H7 (cell line): Measurements from ENCODE around the gene PYDC1. TPM values are rescaled to one million over a fixed set of nuclear protein-coding genes. Genes with fewer than 3 reads are reported as not detected.
"Not testable (repeated sequence)": the region's sequence is repeated elsewhere in the genome, so short reads cannot be mapped to it uniquely, and the experiment has no call there.

Experiments
- DNase-seq: peaks from one replicate; pipeline ENCODE4 v3.0.0; 2012
- H3K27me3 ChIP-seq: 2 replicates; pipeline ENCODE4 v1.6.0; 2011; ENCODE audit warnings: mild to moderate bottlenecking, low read length; ENCODE audit not compliant: control insufficient read depth, insufficient read depth
- H3K36me3 ChIP-seq: replicated peaks from 2 replicates; pipeline ENCODE4 v1.5.1; 2011; ENCODE audit warnings: low read length; ENCODE audit not compliant: control insufficient read depth, insufficient read depth
- H3K4me3 ChIP-seq: 2 replicates; pipeline ENCODE4 v1.5.1; 2011; ENCODE audit warnings: low read depth, mild to moderate bottlenecking, control low read depth, low read length, moderate library complexity; ENCODE audit not compliant: insufficient read depth
- total RNA-seq: library from RNA; depleted of rRNA; stranded (reverse); fragments of >200 nt; shearing (Covaris generic); gene quantifications from 2 replicates; pipeline ENCODE4 v1.2.3, GENCODE V29; 2014; rRNA removed

The PYDC1 gene
- total RNA-seq, 1 experiment from 2014 or later: not detected

GRCh38 chr16:31183432-31184428 lies 33.2 kb downstream of the PYDC1 start:
- Histone ChIP-seq H3K4me3 (no peak overlapping the region), H3K36me3 (peaks cover 58% of the 10 kb centered on the region), H3K27me3 (no peaks in the 10 kb centered on the region)
- DNase-seq: no peak

- DNase-seq: no peak
- Histone ChIP-seq H3K36me3 (peaks cover 46% of the 10 kb centered on the region), H3K4me3 (peak overlapping the region; percentile 12; the same call in 1 of the 2 replicates), H3K27me3 (no peaks in the 10 kb centered on the region)
Measured at GRCh38 chr16:31182391-31182790, 34.5 kb downstream of the PYDC1 start.

- H3K4me3 ChIP-seq: peak overlapping the region; percentile 93
- H3K27me3 ChIP-seq: no peaks in the 10 kb centered on the region
- H3K36me3 ChIP-seq: peaks cover 36% of the 10 kb centered on the region
- DNase-seq: no peak
Measured at GRCh38 chr16:31181102-31181830, 35.7 kb downstream of the PYDC1 start.

- Histone ChIP-seq H3K36me3 (peaks cover 23% of the 10 kb centered on the region), H3K4me3 (peak within 1 kb of the TSS; percentile 93), H3K27me3 (no peaks in the 10 kb centered on the region)
- DNase-seq: peak; percentile 99
Measured at GRCh38 chr16:31179747-31180459, 37.0 kb downstream of the PYDC1 start, which contains the start of gene FUS. Gene FUS (plus strand): TSS chr16:31180139. CDS start chr16:31180215, 76 bp downstream.

GRCh38 chr16:31179219-31179746 lies 37.7 kb downstream of the PYDC1 start:
- H3K4me3 ChIP-seq: peak overlapping the region; percentile 93
- no peaks in the 10 kb centered on the region for H3K27me3 ChIP-seq
- DNase-seq: no peak
- H3K36me3 ChIP-seq: peaks cover 23% of the 10 kb centered on the region

- DNase-seq: no peak
- Histone ChIP-seq H3K36me3 (peaks cover 4% of the 10 kb centered on the region), H3K4me3 (no peak overlapping the region)
Measured at GRCh38 chr16:31177136-31177535, 39.8 kb downstream of the PYDC1 start.

GRCh38 chr16:31170048-31170447 lies 46.9 kb downstream of the PYDC1 start:
- not testable (repeated sequence) for H3K4me3 ChIP-seq, H3K36me3 ChIP-seq, H3K27me3 ChIP-seq
- peak; percentile 9 for DNase-seq

More at GRCh38 chr16:31177136-31177535, 39.8 kb downstream of the PYDC1 start:
- no peaks in the 10 kb centered on the region for H3K27me3 ChIP-seq

- no peak overlapping the region for H3K4me3 ChIP-seq
Measured at GRCh38 chr16:31168848-31169247, 48.1 kb downstream of the PYDC1 start.

GRCh38 chr16:31167315-31167714 lies 49.6 kb downstream of the PYDC1 start:
- no peak overlapping the region for H3K4me3 ChIP-seq
- H3K36me3 ChIP-seq: no peaks in the 10 kb centered on the region
- DNase-seq: no peak
- no peaks in the 10 kb centered on the region for H3K27me3 ChIP-seq

More at GRCh38 chr16:31168848-31169247, 48.1 kb downstream of the PYDC1 start:
- DNase-seq: peak; percentile 15
- no peaks in the 10 kb centered on the region for H3K27me3 ChIP-seq
- no peaks in the 10 kb centered on the region for H3K36me3 ChIP-seq

Other genes with a start within 250 kb of the PYDC1 start
- 4.4 and 8.2 TPM in 2 replicates for gene HSD3B7, start 231.9 kb downstream of the PYDC1 start, total RNA-seq
- gene STX1B, start 206.5 kb downstream of the PYDC1 start, total RNA-seq: 1.3 and 4.1 TPM in 2 replicates
- gene STX4, start 183.6 kb downstream of the PYDC1 start, total RNA-seq: 13.6 and 14.2 TPM in 2 replicates
- 16.4 and 19.9 TPM in 2 replicates for gene ZNF668, start 142.9 kb downstream of the PYDC1 start, total RNA-seq
- gene ZNF646, start 142.7 kb downstream of the PYDC1 start, total RNA-seq: 28.8 and 30.0 TPM in 2 replicates
- gene PRSS53, start 128.2 kb downstream of the PYDC1 start, total RNA-seq: 1.3 and 4.5 TPM in 2 replicates
- 127 and 135 TPM in 2 replicates for gene VKORC1, start 122.3 kb downstream of the PYDC1 start, total RNA-seq
- gene BCKDK, start 108.7 kb downstream of the PYDC1 start, total RNA-seq: 52.7 and 64.0 TPM in 2 replicates
- gene KAT8, start 99.5 kb downstream of the PYDC1 start, total RNA-seq: 61.7 and 77.2 TPM in 2 replicates
- gene PRSS8, start 81.4 kb downstream of the PYDC1 start, total RNA-seq: 57.1 and 65.4 TPM in 2 replicates
- gene PRSS36, start 67.1 kb downstream of the PYDC1 start, total RNA-seq: 0.59 and 1.1 TPM in 2 replicates
- gene FUS, start 37.0 kb downstream of the PYDC1 start, total RNA-seq: 35.3 and 39.8 TPM in 2 replicates
- 32.2 and 35.2 TPM in 2 replicates for gene PYCARD, start 14.4 kb downstream of the PYDC1 start, total RNA-seq
- gene TRIM72, start 3.0 kb downstream of the PYDC1 start, total RNA-seq: 0.03 and 0.44 TPM in 2 replicates
- gene ITGAM, start 42.8 kb upstream of the PYDC1 start, total RNA-seq: 0.04 TPM in 1 of 2 replicates, not detected in the other
- 0.26 and 0.80 TPM in 2 replicates for gene ITGAX, start 138.0 kb upstream of the PYDC1 start, total RNA-seq
- not detected in 2 replicates for gene ITGAD, start 176.2 kb upstream of the PYDC1 start, total RNA-seq
- gene COX6A2, start 211.2 kb upstream of the PYDC1 start, total RNA-seq: not detected in 2 replicates
- gene ZNF843, start 225.7 kb upstream of the PYDC1 start, total RNA-seq: 0.17 and 0.33 TPM in 2 replicates
- 8.0 and 11.6 TPM in 2 replicates for gene ARMC5, start 242.4 kb upstream of the PYDC1 start, total RNA-seq